NCI-H82 treated with DMSO at 0.1 percent for 48 hours (cell line): ENCODE measurements around the gene PDE4A.
"Not testable (repeated sequence)": the region's sequence is repeated elsewhere in the genome, so short reads cannot be mapped to it uniquely, and the experiment has no call there.

Experiments used
- DNase-seq: peaks from one replicate; lab custom pipeline; 2025; ENCODE audit not compliant: unreplicated experiment; lab: John Stamatoyannopoulos, UW

Gene PDE4A

DNA sequence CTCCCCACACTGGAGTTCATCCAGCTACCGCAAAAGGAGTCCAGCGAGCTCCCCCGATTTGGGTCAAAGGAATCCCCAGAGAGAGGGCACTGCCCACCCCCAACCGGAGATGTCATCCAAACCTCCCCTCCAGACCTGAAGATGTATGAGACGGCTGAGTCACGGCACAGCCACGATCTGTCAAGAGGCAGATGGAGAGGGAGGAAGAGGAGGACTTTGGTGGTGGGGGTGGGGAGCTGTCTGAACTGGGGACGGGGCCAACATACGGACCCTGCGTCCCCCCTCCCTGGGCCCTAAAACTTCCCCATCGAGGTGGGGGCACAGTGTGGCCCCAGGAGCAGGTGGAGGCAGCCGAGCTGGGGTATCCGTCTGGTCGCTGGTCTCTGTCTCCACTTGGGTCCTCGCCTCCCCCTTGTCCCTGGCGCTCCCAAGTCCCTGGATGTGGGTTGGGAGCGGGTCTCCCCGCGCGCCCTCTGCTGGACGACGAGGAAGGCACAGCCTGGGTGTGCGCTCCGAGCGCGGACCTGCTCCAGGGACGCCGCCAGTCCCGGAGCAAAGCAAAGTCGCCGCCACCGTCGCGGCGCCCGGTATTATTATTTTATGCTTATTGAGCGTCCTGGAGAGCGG lies 3.8 kb downstream of the PDE4A start:
- DNase-seq: no peak

DNA sequence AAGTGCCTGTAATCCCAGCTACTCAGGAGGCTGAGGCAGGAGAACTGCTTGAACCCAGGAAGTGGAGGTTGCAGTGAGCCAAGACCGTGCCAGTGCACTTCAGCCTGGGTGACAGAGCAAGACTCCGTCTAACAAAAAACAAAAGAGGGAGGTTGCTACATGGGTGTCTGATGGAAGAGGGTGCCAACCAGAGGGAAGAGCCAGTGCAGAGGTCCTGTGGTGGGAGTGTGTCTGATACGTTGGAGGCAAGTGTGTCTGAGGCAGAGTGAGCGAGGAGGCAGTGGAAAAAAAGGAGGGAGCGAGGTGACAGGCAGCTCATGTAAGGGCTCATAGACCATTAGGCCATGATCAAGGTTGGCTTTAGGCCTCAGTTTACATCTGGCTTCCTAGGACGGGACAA lies 6.8 kb downstream of the PDE4A start:
- DNase-seq: no peak

DNA sequence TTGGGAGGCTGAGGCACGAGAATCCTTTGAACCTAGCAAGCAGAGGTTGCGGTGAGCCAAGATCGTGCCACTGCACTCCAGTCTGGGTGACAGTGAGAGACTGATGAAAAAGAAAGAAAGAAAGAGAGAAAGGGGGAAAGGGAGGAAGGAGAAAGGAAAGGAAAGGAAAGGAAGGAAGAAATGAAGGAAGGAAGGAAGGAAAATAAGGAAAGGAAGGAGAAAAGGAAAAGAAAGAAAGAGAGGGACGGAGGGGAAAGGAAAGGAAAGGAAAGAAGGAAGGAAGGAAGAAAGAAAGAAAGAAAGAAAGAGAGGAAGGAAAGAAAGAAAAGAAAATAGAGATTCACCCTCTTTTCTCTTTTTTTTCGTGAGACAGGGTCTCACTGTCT lies 8.7 kb downstream of the PDE4A start:
- DNase-seq: no peak

DNA sequence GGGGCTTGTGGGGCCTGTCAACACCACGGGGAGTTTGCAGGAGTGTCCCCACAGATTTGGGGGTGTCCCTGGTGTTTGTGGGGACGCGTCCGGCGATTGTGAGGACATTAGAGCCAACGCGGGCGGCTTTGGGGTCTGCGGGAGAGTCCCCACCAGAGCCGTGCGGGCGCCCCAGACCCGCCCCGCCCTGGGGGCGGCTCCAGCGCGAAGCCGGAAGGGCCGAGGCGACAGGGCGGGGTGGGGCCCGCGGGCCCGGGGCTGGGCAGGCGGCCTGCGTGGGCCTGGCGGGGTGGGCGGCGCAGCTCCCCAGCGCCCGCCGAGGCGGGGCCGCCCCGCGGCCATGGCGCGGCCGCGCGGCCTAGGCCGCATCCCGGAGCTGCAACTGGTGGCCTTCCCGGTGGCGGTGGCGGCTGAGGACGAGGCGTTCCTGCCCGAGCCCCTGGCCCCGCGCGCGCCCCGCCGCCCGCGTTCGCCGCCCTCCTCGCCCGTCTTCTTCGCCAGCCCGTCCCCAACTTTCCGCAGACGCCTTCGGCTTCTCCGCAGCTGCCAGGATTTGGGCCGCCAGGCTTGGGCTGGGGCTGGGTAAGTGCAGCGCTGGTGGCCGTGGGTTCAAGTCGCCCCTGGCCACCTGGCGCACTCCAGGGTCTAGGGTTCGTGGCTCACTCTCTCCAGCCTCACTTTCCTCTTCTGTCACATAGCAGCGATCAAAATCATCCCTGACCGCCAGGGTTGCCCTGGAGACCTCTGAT lies 10.3 kb downstream of the PDE4A start:
- no peak for DNase-seq

GRCh38 chr19:10431254-10431942 lies 11.1 kb downstream of the PDE4A start:
- DNase-seq: no peak

- DNase-seq: no peak
Measured at GRCh38 chr19:10431943-10432735, 11.8 kb downstream of the PDE4A start.

GRCh38 chr19:10432736-10433130 lies 12.4 kb downstream of the PDE4A start:
- DNase-seq: no peak

DNA sequence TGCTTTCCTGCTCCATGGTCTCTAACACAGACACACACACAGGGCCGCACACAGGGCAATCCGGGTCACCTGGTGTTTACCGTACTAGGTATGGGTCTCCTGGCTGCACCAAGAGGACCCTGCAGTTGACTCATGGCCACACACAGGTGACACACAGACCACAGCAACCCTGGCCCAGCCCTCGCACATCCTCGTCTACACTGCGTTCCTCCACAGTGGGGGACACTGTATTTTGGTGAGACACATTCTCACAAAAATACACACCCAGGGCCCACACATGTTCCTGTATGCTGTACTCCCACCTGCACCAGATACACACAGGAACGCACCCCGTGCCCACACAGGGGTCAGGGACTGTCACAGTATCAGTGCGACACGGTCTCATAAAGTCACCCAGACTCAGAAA lies 12.8 kb downstream of the PDE4A start:
- DNase-seq: no peak

- DNase-seq: no peak
Measured at GRCh38 chr19:10439588-10439987, 19.2 kb downstream of the PDE4A start.

- DNase-seq: no peak
Measured at GRCh38 chr19:10442698-10443097, 22.4 kb downstream of the PDE4A start.

GRCh38 chr19:10449037-10449436 lies 28.7 kb downstream of the PDE4A start:
- no peak for DNase-seq

- DNase-seq: no peak
Measured at GRCh38 chr19:10450191-10450852, 30.0 kb downstream of the PDE4A start.

- peak; percentile 75 for DNase-seq
Measured at GRCh38 chr19:10450853-10451609, 30.7 kb downstream of the PDE4A start.

GRCh38 chr19:10452726-10453618 lies 32.6 kb downstream of the PDE4A start:
- DNase-seq: no peak

GRCh38 chr19:10453852-10454251 lies 33.5 kb downstream of the PDE4A start:
- no peak for DNase-seq

GRCh38 chr19:10454267-10454666 lies 33.9 kb downstream of the PDE4A start:
- no peak for DNase-seq

DNA sequence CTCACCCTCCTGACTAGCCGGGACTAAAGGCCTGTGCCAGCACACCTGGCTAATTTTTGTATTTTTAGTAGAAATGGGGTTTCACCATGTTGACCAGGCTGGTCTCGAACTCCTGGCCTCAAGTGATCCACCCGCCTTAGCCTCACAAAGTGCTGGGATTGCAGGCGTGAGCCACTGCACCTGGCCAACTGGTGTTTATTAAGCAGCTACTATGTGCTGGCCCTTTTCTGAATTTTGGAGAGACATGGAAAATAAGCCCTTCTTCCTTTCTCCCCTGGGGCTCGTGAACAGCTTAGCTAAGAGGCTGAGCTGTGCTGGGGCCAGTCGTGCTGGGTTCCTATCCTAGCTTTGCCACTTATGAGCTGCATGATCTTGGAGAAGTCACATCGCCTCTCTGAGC lies 38.4 kb downstream of the PDE4A start:
- DNase-seq: not testable (repeated sequence)

GRCh38 chr19:10460714-10461046 lies 40.3 kb downstream of the PDE4A start:
- DNase-seq: no peak
